ENCODE data around the gene LIMS2.

- TF ChIP-seq CTCF (IDR thresholded peaks at IDR 0.05): no peak
- TF ChIP-seq POLR2A (IDR thresholded peaks at IDR 0.05): no peak
- TF ChIP-seq POLR2AphosphoS5 (IDR thresholded peaks at IDR 0.05): no peak
- no peak for TF ChIP-seq EP300 (IDR thresholded peaks at IDR 0.05; ENCODE audit: low read depth)
Measured at GRCh38 chr2:127614731-127615130, 60.6 kb downstream of the LIMS2 start.

All from transverse colon (tissue), 4 donors.